Stimulated activated CD4-positive, alpha-beta T cell treated with anti-CD3 and anti-CD28 coated beads, Interleukin-2, amount 100 ng/mL, for 24 hours (primary cell): ENCODE data around the gene MRC1.
A peak's percentile ranks its signal among the peaks of the same experiment; 100 is the strongest.

Source experiments
- DNase-seq, 2 donors: peaks; one replicate each; pipeline ENCODE4 v3.0.0-alpha.2; 2020

Gene MRC1

DNA sequence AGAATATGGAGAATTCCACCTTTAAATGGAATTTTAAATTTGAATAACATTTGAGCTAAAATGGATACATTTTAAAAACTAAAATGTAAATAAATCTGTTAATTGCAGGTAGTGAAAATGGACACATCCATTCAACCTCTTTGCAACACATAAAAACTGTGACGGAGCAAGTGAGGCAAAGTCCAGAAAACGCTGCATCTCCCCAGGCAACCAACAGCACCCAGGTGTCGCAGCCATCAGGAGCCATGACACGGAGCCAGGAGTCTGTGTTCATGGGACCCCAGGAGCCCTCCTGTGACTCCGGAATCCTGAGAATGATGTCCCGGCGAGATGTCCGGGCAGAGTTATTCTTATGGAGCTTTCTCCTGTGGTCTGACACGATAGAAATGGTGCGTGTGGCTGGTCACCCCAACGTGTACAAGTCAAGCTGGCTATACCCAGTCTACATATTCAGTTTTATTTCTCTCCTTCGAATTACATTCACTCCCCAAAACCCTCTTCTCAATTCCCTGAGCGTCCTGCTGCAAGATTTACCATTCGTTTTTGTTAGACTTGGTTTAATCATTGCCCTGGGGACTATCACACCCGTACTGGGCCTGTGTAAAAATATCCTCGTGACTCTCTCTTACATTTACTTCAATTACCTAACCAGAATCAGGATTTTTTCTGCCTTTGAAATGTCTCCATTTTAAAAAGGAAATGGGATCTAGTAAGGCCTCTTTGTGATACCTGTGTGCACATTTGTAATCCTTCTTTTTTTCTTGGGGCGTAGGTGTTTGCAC lies 13.1 kb upstream of the MRC1 start:
- no peak for DNase-seq

DNA sequence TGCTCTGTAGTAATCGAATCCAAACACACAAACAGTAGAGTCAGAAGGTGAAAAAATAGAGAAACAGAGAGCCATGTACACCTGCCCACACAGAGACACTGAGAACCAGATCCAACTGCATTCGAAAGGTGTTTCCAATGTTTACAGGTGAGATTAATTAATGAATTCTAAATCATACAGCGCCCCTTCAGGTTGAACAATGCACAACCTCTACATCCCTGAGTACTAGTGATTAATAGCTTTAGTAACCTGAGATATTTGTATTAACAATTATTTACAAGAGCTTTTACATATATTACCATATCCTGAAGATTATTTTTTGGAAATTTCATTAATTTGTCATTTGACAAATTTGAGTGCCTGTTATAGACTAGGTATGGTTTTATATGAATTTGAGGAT lies 7.6 kb upstream of the MRC1 start:
- no peak for DNase-seq

DNA sequence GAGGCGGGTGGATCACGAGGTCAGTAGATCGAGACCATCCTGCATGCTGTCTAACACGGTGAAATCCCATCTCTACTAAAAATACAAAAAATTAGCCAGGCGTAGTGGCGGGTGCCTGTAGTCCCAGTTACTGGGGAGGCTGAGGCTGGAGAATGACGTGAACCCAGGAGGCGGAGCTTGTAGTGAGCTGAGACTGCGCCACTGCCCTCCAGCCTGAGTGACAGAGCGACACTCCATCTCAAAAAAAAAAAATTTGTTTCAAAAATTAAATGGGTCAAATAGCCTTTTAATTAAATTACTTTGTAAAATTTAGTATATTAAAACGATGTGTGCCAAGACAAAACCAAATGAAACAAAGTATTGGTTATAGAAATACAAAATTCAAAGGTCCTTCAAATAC lies 6.8 kb upstream of the MRC1 start:
- DNase-seq, result no peak

GRCh38 chr10:17802976-17803375 lies 6.2 kb upstream of the MRC1 start:
- DNase-seq, result no peak

DNA sequence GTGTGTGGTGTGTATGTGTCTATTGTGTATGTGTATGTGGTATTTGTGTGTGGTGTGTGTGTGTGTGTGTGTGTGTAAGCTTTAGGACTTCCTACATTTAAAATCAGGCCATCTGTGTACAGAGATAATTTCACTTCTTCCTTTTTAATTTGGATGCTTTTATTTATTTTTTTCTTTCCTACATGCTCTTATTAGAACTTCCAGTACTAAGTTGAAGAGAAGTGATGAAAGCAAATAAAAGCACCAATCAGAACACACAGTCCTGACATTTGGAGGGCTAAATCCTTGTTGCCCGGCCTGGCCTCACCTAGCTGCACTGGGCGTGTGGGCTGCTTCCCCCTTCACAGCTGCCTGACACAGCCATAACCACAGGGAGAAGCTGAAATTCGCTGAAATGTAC lies 3.8 kb upstream of the MRC1 start:
- DNase-seq, result no peak

DNA sequence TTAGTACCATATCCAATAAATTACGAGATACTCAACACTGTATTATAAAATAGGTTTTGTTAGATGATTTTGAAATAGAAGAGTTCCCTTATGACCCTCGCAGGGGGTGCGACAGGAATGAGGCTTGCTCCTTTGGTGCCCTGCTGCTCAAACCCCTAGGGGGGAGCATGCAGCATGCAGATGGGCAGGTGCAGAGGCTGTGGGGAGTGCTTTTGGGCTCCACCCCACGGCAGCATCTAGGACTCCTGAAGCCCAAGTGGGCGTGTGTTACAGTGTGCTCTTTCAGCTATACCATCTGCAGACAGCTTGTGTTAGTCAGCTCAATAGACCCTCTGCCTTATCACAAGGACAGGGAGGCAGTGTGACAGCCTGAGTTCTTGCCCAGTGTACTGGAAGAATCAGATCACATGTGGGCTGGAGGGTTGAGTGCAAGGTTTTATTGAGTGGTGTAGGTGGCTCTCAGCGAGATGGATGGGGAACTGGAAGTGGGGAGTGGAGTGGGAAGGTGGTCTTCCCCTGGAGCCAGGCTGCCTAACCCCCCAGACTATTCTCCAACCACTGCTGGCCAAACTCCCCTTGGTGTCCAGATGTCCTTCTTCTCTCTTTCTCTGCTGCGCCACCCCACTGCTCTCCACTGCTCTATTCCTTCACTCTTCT lies 3.1 kb upstream of the MRC1 start:
- DNase-seq, result peak; percentile 20 to 21

DNA sequence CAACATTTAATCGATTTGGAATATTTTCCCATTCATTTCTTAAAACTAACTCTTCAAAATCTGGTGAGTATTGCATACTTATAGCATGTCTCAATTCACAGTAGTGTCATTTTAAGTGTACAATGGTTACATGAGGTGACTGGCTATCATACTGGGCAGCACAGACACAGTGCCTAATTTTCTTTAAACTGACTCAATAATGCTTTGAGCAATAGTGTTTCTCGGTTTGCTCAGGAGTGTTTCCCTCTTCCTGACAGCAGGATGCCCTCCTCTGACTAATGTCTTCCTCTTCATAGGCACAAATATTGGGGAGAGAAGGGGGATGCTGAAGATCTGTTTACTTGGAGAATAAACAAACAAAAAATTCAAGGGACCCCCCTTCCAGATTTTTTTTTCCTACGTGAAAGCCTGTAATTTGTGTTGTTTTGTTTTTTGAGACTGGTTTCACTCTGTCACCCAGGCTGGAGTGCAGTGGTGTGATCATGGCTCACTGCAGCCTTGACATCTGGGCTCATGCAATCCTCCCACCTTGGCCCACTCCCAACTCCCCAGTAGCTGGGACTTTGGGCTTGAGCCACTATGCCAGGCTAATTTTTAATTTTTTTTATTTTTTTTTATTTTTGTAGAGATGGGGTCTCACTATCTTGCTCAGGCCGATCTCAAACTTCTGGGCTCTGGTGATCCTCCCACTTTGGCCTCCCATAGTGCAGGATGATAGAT lies 2.2 kb downstream of the MRC1 start:
- DNase-seq, result no peak

DNA sequence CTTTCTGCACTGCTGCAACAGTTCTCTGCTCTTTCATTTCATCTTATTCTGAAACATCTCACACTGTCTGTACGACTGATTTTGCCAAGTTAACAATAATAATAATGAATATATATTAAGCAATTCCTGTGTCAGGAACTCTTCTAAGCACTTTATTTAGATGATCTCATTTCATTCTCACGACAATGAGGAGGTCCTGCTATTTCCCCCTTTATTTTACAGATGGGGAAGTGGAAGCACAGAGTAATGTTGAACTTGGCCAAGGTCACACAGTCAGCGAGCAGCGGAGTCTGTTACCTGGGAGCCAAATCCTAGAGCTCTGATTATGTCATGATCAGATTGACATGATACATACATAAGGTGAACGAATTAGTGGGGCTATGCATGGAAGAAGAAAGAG lies 5.8 kb downstream of the MRC1 start:
- DNase-seq, result no peak

GRCh38 chr10:17816199-17816598 lies 7.1 kb downstream of the MRC1 start:
- DNase-seq, result no peak

DNA sequence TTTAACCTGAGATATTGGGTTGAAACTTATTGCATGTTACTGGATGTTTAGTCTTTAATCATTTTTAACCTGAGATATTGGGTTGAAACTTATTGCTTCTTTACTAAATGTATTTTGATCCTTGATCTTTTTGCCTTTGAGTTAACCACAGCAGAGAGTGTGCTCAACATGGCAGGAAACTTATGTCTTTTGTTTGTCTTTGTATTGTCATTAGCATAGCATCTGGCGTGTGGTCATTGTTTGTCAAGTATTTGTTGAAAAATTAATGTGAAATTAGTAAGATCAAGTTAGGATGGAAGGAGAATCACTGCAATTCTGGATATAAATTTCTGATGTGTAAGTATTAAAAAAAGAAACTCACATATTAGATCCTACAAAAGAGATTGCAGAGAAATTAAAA lies 8.2 kb downstream of the MRC1 start:
- DNase-seq, result no peak

DNA sequence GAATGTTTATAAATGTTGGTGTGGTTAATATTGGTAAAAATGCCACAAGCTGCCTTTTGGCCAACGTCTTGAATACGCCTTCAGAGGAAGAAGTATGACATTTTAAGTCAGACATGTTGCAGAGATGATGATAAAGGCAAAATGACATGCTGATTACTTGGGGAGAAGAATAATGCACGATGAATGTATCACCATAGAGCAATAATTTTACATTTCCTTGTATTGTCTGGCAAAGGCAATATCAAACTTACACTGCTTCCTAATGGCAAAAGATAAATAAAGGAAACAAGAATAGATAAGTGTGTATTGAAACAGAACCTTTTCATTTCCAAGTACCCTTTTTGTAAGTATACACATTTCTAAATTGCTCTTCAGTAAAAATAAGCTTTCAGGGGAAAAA lies 8.6 kb downstream of the MRC1 start:
- no peak for DNase-seq

GRCh38 chr10:17819836-17820235 lies 10.7 kb downstream of the MRC1 start:
- no peak for DNase-seq

GRCh38 chr10:17820943-17821342 lies 11.8 kb downstream of the MRC1 start:
- no peak for DNase-seq

DNA sequence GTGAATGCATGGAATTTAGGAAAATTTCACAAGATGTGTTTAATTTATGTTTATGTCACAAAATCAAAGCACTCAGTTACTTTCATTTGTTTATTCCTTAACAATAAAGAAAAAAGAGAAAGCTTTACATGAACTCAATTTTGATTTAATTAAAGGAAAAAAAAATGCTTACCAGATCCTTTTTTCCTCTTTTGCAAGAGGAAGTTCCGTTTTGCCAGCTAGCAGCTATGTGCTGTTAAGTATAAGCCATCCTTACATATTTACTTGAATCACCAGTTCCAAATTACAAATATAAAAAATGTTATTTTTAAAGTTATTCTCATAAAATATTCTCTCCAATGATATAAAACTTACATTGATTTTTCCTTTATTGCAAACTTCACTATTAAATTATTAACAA lies 12.7 kb downstream of the MRC1 start:
- DNase-seq, result no peak

DNA sequence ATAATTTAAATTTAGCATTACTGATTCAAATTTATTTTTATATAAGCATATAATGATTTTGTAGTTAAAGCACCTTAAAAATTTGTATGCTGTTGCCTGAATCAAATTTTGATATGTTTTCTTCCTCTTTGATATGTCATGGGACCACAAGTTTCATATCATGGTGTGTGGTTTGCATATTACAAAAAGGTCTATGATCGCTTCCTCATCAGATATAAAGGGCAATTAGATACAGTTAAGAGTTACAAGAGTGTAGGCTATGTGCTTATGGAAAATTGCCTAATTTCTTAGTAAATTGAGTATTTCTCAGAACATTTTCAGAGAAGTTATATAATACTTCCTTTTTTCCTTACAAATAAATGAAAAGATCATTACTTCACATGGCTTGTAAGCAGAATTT lies 22.2 kb downstream of the MRC1 start:
- DNase-seq, result no peak

GRCh38 chr10:17831896-17832295 lies 22.7 kb downstream of the MRC1 start:
- DNase-seq, result no peak

DNA sequence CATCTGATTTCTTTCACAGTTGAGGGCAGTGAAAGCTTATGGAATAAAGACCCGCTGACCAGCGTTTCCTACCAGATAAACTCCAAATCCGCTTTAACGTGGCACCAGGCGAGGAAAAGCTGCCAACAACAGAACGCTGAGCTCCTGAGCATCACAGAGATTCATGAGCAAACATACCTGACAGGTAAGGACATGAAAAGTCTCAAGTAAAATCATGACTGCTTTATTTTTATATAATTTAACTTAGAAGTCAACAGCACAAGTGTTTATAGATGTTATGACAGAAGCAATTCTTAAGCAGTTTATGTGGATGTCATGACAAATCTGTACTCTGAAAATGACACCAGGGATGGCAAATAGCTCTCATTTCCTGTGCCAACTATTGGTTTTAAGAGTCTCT lies 24.5 kb downstream of the MRC1 start:
- DNase-seq, result no peak

- no peak for DNase-seq
These were observed 26.5 kb downstream of the MRC1 start for GRCh38 chr10:17835688-17836087.

DNA sequence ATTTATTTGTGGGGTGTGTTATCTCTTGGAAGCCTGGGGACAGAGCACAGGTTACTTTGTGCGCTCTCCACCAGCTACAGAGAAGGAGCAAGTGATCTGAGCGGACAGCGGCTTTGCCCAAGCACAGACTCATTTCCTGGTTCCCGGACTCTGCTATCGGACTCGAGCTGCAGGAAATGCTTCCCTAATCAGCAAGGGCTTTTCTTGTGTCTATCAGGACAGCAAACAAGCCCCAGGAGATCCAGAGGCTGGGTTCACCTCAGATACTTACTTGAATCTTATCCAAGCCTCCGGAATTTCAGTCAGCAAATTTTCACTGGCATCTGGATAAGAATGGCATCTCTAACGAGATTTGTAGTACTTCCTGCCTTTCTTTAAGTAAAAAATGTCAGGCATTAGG lies 27.8 kb downstream of the MRC1 start:
- no peak for DNase-seq

DNA sequence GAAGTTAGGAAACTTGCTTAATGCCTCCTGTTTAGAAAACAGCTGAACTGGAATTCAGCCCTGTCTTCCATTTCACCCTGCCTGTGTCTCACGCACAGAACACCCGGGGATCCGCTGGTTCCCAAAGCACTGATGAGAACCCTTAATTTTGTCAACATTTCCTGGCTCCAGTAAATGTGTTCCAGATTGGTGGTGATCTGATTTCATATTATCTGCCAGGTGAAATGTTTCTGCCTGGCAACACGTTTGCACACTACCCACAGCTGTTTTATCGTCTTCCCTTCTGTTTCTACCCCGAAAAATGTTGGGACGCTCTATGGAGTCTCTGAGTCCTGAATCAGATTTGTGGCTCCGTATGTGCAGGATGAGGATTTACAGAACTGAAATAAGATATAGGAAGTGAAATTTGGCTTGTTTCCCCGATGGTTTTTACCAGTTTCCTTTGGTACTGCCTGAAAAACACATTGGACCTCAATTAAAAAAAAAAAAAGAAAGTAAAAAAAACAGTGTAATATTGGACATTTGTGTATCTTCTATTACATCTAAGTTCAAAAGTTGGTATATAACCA lies 29.0 kb downstream of the MRC1 start:
- no peak for DNase-seq

GRCh38 chr10:17841050-17841449 lies 31.9 kb downstream of the MRC1 start:
- DNase-seq, result no peak

DNA sequence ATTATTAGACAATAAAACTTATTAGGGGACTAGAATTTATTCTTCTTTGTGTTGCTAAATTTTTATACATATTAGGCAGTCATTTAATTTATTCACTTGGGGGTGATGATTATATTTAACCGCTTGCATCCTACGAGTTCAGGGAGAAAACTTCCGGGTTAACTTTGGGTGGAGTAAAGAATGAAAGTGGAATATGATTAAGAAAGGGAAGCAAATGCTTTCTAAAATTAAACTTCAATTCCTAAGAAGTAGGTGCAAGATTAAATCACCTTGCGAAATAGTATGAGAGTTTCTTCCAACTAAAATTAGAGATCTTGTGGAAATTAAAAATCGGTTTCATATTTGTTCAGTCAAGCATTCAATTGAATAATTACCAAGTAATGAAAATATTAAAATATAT lies 33.5 kb downstream of the MRC1 start:
- DNase-seq, result no peak

DNA sequence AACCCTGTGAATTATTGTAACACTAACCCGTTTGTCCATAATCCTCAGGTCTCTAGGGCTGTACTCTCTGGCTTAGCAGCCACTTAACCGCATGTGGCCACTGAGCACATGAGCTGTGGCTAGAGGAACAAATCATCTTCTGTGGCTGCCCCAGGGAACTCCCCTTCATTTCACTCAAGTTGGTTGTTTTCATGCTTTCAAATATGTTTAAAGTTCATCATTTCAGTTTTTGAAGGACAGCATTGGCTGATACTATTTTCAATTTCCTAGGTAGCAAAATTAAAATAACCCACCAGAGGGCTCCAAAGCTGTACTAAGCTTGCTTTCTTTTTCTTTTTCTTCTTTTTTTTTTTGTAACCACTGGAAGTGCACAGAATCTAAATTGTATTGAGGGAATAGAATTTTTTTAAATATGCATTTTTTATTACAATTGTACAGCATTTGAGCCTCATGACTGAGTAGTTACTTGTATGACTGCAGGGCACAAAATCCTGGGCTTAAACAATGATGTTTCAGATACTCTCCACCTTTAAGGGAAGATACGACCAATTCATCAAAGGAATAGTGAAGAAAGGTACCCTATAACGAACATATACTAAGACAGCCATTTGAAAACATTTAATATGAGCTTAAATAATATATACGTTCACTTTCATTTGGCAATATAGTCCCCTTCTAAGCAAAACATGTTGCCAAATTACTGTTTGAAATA lies 38.6 kb downstream of the MRC1 start:
- DNase-seq, result no peak
